ENCODE data around the gene AUTS2.

The AUTS2 gene

DNA sequence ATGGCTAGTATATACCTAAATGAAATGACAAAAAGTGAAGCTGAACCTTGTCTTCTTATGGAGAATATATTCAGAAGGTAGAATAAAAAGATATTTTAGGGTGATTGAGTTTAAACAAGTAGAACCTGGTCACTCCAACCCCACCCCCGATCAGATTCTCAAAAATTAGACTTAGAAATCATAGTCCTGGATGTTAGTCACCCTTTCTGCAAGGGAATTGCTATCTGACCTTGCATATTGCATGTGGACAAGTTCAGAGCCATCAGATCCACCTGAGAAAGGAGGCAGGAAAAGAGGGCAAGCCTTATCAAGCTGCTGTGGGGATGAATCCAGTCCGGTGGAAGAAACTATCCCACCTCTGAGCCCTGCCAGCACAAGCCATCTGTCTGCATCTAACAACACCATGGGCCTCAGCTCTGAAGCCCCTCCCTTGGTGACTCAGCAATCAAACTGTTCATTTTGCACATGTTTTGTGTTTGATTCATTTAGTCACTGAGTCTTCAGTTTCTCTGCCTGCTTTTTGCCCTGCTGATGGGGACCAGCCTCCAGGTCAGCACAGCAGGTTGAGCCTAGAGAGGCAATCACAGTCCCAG is 727.3 kb downstream of the AUTS2 start:
- DNase-seq (ENCODE audit: low read depth in 2 of 2, low spot score in 1 of 2), result no peak

DNA sequence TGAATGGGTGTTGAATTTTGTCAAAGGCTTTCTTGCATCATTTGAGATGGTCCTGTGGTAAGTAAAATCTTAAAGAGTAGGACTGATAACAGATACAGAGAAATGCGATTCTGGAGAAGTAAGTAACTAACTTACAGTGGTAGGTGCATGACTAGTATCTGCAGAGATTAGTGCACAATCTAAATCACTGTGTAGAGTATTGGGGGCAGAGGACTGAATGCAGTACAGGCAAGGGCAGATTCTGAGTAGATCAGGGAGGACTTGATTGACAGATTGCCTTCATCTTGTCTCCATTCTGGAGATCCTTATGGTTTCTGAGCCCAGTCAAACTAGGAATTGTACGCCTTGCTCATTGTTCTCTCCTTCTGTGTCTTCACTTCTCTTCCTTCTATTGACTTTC is 736.0 kb downstream of the AUTS2 start:
- DNase-seq (ENCODE audit: low read depth in 2 of 2, low spot score in 1 of 2), result no peak

DNA sequence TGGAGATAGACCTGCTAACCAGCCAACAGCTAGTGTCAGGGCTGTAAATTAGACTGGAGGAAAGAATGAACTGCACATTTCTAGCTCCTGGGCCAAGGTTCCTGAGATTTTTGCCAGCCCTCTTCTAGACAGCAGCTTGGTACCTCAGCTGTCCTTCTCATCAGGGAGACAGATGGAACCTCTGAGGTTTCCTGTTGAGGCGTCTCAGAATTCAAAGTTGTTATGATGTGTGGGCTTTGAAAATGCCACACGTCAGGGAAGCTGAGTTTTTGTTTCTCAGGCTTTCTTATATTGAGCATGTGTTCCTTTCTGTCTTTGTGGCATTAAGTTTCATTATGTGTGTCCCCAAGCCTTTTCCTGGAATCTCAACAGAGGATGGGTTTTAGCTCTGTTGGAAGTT is 736.6 kb downstream of the AUTS2 start:
- DNase-seq (ENCODE audit: low read depth in 2 of 2, low spot score in 1 of 2), result no peak

DNA sequence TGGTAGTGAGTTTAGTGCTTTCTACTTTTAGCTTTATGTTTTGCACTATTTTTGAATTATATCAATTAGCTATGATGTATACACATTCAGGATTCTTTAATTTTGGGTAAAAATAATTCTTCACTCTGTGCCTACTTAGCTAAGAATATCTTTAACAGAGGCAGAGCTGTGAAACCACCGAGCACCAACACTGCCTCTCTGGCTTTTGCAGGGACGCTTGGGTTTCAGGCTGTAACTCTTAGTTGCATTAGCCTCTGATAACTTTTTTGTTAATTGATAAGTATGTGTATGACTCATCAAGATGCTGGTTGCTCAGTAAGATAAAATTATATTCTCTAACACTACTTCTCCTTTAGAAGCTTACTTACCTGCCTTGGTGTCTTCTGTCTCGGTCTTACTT is 738.3 kb downstream of the AUTS2 start:
- no peak for DNase-seq (ENCODE audit: low read depth in 2 of 2, low spot score in 1 of 2)

DNA sequence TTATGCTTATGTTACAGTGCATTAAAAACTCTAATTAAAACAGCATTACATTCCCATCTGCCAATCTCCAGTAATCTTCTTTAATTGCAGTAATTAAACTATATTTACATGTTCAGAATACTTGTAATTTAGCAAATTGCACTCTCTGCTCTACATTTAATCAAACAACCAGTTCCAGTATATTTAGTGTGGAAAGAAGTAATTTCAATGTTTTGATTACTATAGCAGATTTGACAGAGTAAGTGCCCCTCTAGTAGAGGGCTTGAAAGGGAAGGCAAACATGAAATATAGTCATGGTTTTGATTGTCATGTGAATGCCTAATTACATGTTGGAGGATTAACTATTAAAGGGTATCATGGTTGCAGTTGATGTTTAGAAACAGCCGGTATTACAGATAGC is 739.7 kb downstream of the AUTS2 start:
- no peak for DNase-seq (ENCODE audit: low read depth in 2 of 2, low spot score in 1 of 2)

DNA sequence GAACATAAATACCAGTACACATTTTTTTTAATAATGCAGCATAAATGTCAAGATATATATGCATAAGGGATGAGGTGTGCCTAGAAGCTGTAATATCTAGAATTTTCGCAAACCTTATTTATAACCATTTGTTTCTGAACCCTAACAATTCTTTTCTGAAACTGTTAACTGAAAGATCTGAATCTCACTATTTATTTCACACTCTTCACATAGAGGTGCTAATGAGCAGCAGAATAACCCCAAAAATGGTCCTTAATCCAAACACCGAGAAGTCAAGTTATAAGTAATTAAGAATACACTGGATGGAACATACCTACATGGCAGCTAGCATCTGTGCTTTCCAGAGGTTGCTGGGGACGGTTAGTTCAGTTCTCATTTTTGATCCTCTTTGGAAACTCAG is 742.0 kb downstream of the AUTS2 start:
- DNase-seq (ENCODE audit: low read depth in 2 of 2, low spot score in 1 of 2), result no peak

DNA sequence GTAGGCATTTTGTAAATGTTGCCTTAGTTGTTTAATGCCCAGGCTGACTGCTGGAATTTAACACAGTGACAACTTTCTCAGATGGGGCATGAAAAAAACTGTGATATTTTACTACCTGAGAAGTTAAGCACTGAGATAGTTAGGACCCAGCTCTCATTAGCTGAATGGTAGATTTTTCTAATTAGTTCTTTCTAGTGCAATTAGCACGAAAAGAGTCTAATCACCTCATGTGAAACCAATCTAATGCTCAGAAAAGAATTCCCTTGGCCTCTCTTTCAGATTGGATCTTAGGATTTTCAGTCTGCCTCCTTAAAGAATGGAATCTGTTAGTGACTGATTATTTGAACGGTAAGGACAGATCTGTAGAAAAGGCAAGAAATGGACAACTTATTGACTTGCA is 743.2 kb downstream of the AUTS2 start:
- no peak for DNase-seq (ENCODE audit: low read depth in 2 of 2, low spot score in 1 of 2)

DNA sequence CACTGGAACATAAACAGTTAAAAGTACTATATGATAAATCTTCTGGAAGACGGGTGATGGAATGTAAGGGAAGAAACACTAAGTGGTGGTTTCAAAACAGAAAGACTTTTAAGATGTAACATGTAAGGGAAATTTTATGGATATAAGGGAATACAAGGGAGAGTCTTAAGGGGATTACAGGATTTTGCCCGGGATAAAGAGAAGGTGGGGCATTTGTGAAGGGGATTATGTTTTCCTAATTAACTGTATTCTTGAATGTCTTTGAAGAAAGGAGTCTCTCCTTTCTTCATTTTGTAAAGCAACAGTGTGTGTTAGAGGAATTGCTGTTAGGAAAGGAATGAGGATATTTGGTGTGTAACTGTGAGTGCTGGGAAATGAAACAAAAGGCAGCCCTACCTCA is 745.2 kb downstream of the AUTS2 start:
- no peak for DNase-seq (ENCODE audit: low read depth in 2 of 2, low spot score in 1 of 2)

DNA sequence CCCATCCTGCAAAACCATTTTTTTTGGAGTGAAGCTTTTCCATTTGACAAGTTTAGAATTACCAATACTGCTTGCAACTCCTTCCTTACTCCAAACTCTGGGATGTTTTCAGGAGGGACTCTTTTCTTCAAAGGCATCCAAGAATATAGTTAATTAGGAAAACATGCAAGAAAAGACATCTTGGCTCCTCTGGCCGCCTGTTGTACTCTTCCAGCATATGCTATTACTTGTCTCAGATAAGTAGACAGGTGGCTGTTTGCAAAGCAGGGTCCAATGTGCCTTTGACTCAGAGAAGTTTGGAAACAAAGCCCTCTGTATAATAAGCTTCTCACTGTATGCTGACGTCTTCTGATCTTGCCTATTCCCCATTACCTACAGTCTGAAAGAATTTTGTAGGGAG is 746.5 kb downstream of the AUTS2 start:
- DNase-seq (ENCODE audit: low read depth in 2 of 2, low spot score in 1 of 2), result no peak

DNA sequence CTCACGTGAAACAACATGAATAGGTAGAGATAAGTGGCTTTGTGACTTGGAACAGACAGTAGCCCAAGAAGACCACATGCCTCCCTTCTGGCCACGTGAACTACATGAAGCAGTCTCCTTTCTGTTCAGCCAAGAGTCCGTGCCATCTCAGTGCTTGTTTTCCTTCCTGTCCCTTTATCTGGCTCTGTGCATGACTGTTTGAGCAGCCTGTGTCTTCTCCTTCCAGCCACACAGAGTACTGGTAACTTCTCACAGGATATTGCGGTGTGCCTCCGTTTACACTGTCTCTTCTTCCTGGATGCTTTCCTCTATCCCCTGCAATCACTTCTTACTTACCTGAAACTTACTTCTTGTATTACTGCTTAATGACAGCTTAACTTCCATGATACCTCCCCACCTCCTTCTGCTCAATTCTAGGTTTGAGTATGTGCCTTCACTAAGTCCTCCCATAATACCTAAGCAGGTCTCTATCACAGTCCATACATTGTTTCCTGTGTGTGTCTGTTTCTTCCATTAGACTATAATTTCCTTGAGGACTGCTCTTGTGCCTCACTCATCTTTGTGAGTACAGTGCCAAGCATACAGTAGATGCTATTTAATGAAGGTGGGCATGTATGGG is 748.7 kb downstream of the AUTS2 start:
- DNase-seq (ENCODE audit: low read depth in 2 of 2, low spot score in 1 of 2), result no peak

DNA sequence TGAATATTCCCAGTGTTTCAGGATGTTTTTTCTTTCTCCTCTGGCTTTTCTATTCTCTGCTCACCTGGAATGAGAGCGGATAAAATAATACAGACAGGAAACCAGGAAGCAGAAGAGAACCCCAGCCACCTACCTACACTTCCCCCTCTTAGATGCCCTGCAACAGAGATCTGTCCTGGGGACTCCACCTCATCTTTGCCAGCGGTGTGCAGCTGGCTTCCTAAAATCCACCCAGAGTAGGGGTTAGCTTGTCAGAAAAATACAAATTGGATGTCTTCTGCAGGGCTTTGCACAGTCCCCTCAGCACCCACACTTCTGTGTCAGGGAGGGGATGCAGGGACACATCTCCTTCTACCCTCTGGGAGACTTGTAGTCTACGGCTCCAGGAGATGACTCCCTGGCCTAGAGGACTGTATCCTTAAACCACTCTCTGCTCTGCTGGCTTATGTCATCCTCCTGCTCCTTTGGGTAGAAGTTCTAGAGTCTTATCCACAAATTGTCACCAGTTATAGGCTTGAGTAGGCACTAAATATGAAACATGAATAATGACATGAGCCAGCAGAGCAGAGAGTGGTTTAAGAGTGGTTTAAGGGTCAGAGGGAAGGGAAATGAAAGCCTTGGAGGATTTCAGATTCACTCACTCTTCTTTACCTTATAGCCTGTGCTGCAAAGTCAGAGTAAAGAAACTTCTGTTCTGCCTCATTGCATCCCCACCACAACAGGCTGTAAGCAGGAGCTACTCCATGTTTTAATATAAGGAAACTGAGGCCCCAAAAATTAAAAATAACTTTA is 749.4 kb downstream of the AUTS2 start:
- DNase-seq (ENCODE audit: low read depth in 2 of 2, low spot score in 1 of 2), result no peak

DNA sequence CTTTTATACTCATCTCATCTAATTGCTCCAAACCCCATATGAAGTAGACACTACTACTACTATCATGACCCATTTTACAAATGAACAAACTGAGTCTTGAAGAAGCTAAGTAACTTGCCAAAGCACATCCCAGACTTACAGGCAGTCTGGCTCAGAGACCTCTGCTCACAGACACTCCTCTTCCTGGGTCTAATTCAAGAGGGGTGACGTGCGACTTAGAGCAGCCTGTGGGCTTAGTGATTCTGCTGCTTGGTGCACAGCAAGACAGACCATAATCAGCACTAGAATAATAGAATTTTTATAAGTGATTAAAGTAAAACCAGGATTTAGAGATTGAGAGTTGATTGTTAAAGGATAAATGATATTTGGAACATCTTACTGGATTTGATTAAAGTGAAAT is 750.8 kb downstream of the AUTS2 start:
- no peak for DNase-seq (ENCODE audit: low read depth in 2 of 2, low spot score in 1 of 2)

DNA sequence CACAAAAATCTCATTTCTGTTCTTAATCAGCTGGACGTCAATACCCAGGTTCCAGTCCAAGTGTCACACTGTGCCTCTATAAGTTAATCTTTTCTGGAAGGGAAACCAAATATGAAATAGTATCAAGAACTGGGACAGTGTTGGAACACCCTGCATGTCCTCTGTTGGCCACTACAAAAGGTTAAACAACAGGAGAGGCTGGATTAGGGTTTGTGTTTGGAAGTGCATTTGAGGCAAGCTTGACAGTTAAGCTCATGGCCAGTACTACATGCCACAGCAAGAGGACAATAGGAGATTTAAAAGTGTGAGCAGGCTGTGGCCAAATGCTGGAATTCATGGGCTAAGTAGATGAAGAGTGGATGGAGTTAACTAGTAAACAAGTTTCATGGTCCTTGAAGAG is 751.5 kb downstream of the AUTS2 start:
- no peak for DNase-seq (ENCODE audit: low read depth in 2 of 2, low spot score in 1 of 2)

DNA sequence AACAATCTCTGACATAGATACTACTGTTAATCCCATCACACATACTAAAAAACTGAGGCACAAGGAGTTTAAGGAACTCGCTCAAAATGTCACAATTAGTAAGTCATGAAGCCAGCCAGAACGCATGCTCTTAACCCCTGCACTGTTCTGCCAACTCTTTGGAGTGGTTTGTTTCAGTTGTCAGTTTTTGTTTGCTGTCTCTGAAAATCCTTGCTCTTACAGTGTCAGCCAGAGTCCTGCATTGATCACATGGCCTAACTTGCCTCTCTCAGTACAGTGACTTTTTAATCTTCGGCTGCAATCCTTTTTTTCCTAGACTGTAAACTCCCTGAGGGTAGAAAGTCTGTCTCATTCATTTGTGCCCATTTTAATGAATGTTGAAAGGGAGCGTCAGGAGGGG is 753.8 kb downstream of the AUTS2 start:
- DNase-seq (ENCODE audit: low read depth in 2 of 2, low spot score in 1 of 2), result no peak

DNA sequence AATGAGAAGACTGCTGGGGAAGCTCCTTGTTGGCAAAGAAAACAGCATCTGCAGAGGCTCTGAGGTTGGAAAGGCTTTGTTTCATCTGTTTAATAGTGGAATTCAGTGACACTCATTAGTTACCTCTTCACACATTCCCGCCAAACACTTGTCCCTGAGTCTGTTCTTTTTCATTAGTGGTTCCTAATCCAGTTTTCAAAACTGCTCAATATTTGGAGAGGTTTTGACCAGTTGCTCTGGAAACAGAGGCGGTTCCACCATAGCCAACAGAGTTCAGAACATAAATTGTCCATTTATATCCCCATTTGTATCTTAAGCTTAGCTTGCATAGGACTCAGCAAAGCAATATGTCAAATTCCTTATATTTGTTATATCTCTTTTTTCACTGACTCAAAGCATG is 754.6 kb downstream of the AUTS2 start:
- no peak for DNase-seq (ENCODE audit: low read depth in 2 of 2, low spot score in 1 of 2)

DNA sequence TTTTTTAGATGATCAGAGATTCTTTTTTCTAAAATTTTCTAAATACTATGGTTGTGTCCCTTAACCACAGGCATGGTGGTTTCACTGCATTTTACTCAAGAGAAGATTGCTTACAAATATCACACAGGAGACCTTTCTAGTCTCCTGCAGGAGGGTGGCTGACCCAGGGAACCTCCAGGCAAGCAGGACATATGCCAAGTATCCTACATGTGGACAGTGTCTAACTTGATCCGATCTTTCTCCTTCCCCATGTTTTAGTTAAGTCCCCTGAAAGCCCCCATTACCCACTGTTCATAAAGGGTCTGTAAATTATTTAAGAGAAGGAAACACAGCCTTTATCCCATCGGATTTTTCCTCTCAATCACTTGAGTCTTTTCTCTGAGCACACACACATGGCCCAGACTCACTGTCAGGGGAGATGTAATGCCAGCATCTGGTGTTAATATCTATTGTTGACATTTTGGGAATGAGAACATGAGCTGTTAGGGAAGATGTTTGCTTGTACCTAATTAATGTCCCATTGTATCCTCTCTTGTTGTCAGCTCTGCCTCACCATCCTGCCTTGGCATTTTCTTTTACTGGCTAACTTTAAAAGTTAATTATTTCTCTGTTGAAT is 755.2 kb downstream of the AUTS2 start:
- no peak for DNase-seq (ENCODE audit: low read depth in 2 of 2, low spot score in 1 of 2)

DNA sequence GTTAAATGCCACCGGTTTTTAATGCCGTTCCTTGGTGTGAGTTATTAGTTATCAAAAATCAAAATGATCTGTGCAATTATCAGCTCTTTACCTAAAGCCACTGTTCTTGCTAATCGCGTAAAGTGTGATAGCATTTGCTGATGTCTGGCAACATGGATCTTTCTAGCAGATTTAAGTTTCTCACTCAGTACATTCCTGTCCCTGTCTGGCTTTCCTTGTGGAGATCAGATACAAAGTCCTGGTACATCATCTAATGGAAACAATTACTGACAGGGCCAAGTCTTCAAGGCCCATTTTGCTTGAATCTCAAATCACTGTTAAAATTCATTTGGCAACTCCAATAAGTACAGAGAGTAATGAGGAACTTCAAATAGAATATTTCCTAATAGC is 755.7 kb downstream of the AUTS2 start:
- DNase-seq (ENCODE audit: low read depth in 2 of 2, low spot score in 1 of 2), result no peak

DNA sequence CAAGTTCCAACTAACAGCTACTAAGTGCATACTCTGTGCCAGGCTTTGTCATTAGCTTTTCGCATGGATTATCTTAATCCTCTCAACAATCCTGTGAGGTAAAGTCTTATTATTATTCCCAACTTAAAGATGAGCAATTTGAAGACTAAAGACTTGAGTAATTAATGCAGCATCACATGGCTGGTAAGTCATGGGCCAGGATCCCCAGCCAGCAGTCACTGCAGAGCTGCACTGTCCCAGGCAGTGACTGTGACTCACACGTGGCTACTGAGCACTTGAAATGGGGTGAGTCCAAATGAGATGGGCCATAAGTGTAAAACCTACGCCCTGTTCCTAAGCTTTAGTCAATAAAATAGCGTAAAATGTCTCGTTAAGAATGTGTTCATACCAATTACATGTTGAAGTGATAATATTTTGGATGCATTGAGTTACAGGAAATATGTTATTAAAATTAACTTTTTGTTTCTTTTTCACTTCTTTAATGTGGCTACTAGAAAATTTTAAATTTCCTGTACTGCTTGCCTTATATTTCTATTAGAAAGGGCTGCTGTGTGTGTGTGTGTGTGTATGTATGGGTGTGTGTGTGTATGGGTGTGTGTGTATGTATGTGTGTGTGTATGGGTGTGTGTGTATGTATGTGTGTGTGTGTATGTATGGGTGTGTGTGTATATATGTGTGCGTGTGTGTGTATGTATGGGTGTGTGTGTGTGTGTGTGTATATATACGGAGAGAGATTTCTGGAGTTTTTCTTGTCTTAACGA is 756.3 kb downstream of the AUTS2 start:
- no peak for DNase-seq (ENCODE audit: low read depth in 2 of 2, low spot score in 1 of 2)

DNA sequence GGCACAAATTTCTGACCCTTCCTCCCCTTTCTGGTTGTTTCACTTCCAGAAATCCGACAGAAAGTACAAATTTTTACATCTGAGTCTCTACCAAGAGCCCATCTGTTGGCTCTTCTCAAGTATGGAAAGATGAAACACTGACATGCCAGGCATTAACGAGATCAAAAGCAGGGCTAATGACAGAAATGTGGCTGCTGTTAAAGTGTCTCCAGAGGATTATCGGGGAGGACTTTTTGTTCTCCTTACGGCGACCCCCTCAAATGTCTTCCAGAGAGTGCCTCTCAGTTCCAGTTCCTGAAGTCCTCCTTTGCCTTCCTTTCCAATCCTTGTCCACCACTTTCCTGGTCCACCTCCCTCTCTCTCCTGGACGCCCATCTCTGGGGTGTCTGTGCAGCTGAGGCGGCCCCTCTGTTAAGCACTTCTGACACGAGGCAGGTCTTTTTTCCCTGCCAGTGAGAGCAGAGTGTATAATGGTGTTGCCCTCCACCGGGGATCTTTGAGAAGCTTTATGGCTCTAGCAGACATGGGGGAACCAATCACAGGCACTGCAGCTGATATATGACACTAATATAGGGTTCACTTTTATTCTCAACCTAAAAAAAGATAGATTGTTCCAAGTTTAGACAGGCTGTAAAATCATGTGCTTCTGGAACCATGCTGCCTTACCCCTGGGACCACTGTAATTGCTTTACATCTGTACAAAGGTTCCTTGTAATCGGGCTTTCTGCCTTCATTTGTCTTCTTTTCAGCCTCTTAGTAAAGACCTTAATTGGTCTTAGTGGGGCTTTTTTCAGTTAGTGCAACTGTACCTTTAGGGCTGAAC is 757.1 kb downstream of the AUTS2 start:
- DNase-seq (ENCODE audit: low read depth in 2 of 2, low spot score in 1 of 2), result no peak

DNA sequence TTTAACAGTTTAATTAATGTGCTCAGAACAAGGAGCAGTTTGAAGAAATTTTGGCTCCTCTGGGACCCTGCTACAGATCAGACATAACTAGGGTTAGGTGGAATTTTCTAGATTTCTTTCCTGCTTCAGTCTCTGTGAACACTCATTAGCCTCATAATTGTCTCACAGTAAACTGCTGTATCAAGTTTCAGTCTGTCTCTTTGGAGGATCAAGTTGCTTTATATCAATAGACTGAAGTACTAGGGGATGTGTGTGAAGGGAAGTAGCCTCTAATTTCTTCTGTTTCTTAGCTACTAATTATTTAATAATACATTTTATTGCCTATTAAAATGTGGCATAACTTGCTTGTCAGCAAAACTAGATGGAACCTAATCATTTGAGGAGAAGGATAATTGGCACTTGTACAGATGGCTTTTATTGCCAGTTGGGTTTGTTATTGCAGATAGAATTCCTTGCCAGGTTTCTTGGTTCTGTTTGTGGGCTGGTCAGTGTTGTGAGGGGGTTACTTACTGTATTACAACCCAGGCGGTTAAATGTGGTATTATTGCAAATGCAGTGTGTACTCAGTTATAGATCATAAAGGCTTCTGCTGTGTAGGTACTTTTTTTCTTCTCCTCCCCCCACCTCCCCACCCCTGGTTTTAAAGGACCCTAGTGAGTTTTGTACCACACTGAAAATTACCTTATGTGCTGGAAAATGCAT is 758.0 kb downstream of the AUTS2 start:
- no peak for DNase-seq (ENCODE audit: low read depth in 2 of 2, low spot score in 1 of 2)

Measured in stimulated activated CD8-positive, alpha-beta memory T cell treated with anti-CD3 and anti-CD28 coated beads, Interleukin-4, amount 100 ng/mL, for 1 hour (primary cell).